ENCODE results near the gene CLCF1. TPM values are rescaled to one million over a fixed set of nuclear protein-coding genes. Genes with fewer than 3 reads are reported as not detected.

Gene CLCF1
- total and polyA plus RNA-seq, 2 donors from 2014 or later: 5.7 to 15.8 TPM

- no peak for DNase-seq
- intact Hi-C loops (cut with DNase I): no loop called here
- no peak overlapping the region for H3K9ac ChIP-seq (ENCODE audit: low read length in 3 of 3)
- H3K4me1 ChIP-seq (ENCODE audit: control insufficient read depth in 2 of 3, insufficient read depth in 2 of 3, low read depth in 1 of 3, low read length in 3 of 3): peaks cover 0 to 20% (median 8%) of the 10 kb centered on the region in 3 donors
- no peaks in the 10 kb centered on the region for H3K9me3 ChIP-seq (ENCODE audit: control insufficient read depth in 2 of 3, insufficient read depth in 1 of 3, low read length in 3 of 3)
- peaks cover 0 to 19% (median 2%) of the 10 kb centered on the region in 3 donors for H3K36me3 ChIP-seq (ENCODE audit: control insufficient read depth in 2 of 3, insufficient read depth in 3 of 3, low read length in 3 of 3)
- no peak for TF ChIP-seq CTCF (IDR thresholded peaks at IDR 0.05; ENCODE audit: borderline replicate concordance, extremely low read depth, insufficient read depth)
- no peak overlapping the region for H3K27ac ChIP-seq (ENCODE audit: low read depth in 2 of 2, low read length in 2 of 2)
- no peak overlapping the region for H3K4me3 ChIP-seq (ENCODE audit: low read length in 3 of 3)
- H3K27me3 ChIP-seq (ENCODE audit: control insufficient read depth, insufficient read depth, low read length): no peaks in the 10 kb centered on the region
- FAIRE-seq: no peak
Measured at GRCh38 chr11:67396587-67397389, 23.4 kb upstream of the CLCF1 start.

DNA sequence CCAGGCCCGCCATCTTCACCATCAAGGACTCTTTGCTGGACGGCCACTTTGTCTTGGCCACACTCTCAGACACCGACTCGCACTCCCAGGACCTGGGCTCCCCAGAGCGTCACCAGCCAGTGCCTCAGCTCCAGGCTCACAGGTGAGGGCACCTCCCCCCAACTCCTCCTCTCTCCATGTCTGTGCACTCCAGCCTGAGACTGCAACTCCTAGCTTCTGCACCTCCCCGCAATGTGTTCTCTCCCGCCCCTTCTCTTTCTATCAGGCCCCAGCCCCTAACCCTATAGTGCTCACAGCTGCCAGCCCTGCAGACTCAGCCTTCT, 22.8 kb upstream of the CLCF1 start:
- peaks cover 0 to 19% (median 2%) of the 10 kb centered on the region in 3 donors for H3K36me3 ChIP-seq (ENCODE audit: control insufficient read depth in 2 of 3, insufficient read depth in 3 of 3, low read length in 3 of 3)
- no peaks in the 10 kb centered on the region for H3K9me3 ChIP-seq (ENCODE audit: control insufficient read depth in 2 of 3, insufficient read depth in 1 of 3, low read length in 3 of 3)
- H3K4me1 ChIP-seq (ENCODE audit: control insufficient read depth in 2 of 3, insufficient read depth in 2 of 3, low read depth in 1 of 3, low read length in 3 of 3): peaks cover 0 to 20% (median 8%) of the 10 kb centered on the region in 3 donors
- no peak for TF ChIP-seq CTCF (IDR thresholded peaks at IDR 0.05; ENCODE audit: borderline replicate concordance, extremely low read depth, insufficient read depth)
- no peaks in the 10 kb centered on the region for H3K27me3 ChIP-seq (ENCODE audit: control insufficient read depth, insufficient read depth, low read length)
- H3K9ac ChIP-seq (ENCODE audit: low read length in 3 of 3): no peak overlapping the region
- intact Hi-C loops (cut with DNase I): no loop called here
- no peak overlapping the region for H3K4me3 ChIP-seq (ENCODE audit: low read length in 3 of 3)
- FAIRE-seq (no peak), DNase-seq (no peak)
- H3K27ac ChIP-seq (ENCODE audit: low read depth in 2 of 2, low read length in 2 of 2): no peak overlapping the region

GRCh38 chr11:67395555-67396258, 22.3 kb upstream of the CLCF1 start:
- intact Hi-C loops (cut with DNase I): no loop called here
- Histone ChIP-seq H3K27ac (ENCODE audit: low read depth in 2 of 2, low read length in 2 of 2) (no peak overlapping the region), H3K4me1 (ENCODE audit: control insufficient read depth in 2 of 3, insufficient read depth in 2 of 3, low read depth in 1 of 3, low read length in 3 of 3) (peaks cover 0 to 19% (median 5%) of the 10 kb centered on the region in 3 donors), H3K36me3 (ENCODE audit: control insufficient read depth in 2 of 3, insufficient read depth in 3 of 3, low read length in 3 of 3) (peaks cover 0 to 19% (median 2%) of the 10 kb centered on the region in 3 donors), H3K9me3 (ENCODE audit: control insufficient read depth in 2 of 3, insufficient read depth in 1 of 3, low read length in 3 of 3) (no peaks in the 10 kb centered on the region), H3K9ac (ENCODE audit: low read length in 3 of 3) (no peak overlapping the region), H3K27me3 (ENCODE audit: control insufficient read depth, insufficient read depth, low read length) (no peaks in the 10 kb centered on the region), H3K4me3 (ENCODE audit: low read length in 3 of 3) (no peak overlapping the region)
- TF ChIP-seq CTCF (IDR thresholded peaks at IDR 0.05; ENCODE audit: borderline replicate concordance, extremely low read depth, insufficient read depth): no peak
- FAIRE-seq (no peak), DNase-seq (no peak)
